HEK293T (cell line): ENCODE data around the gene HMCN2.

Experiments used
- CTBP1 ChIP-seq: fragments of 450-650 bp; IDR thresholded peaks from 2 replicates; pipeline ENCODE4 v1.6.1; 2016; ENCODE audit warnings: borderline replicate concordance
- ELF4 ChIP-seq: fragments of 450-650 bp; IDR thresholded peaks from 2 replicates; pipeline ENCODE4 v1.6.1; 2017; ENCODE audit warnings: antibody characterized with exemption
- LEF1 ChIP-seq: fragments of 450-650 bp; IDR thresholded peaks from 2 replicates; pipeline ENCODE4 v1.6.1; 2017; ENCODE audit warnings: mild to moderate bottlenecking, borderline replicate concordance
- SUZ12 ChIP-seq: fragments of 450-650 bp; IDR thresholded peaks from 2 replicates; pipeline ENCODE4 v1.6.1; 2016; ENCODE audit warnings: mild to moderate bottlenecking

DNA sequence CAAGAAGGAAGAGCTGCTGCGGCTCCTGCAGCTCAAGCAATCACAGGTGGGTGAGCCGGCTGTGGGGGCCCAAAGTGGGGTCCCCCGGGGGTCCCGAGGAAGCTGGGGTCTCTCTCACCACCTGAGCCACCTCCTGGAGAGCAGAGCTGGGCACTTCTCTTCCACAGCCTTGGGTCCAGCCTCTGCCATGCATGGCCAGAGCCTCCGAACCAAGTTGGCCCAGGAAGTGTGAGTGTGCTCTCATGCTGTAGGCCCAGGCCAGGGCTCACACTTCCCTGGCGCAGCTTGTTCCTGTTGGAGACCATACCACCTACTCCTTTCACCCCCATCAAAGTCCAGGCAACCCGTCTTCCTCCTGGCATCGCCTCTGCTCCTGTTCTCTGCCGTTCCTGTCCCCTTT is 19.7 kb downstream of the HMCN2 start:
- no peak for TF ChIP-seq LEF1
- TF ChIP-seq SUZ12, result no peak
- TF ChIP-seq ELF4, result no peak
- TF ChIP-seq CTBP1, result no peak
